ENCODE data around the gene AKR7A2. TPM values are rescaled to one million over a fixed set of nuclear protein-coding genes. Genes with fewer than 3 reads are reported as not detected.

The AKR7A2 gene
- total and polyA plus RNA-seq, 2 donors (not counting 1 experiment from before 2014, with no cell fraction given): 31.3 to 63.6 TPM

GRCh38 chr1:19337289-19337688, 25.3 kb upstream of the AKR7A2 start:
- no peaks in the 10 kb centered on the region for H3K9me3 ChIP-seq (ENCODE audit: control insufficient read depth, insufficient read depth, low read depth, low read length)
- no peaks in the 10 kb centered on the region for H3K27me3 ChIP-seq (ENCODE audit: control insufficient read depth, insufficient read depth, low read length)
- H3K36me3 ChIP-seq (ENCODE audit: control insufficient read depth, insufficient read depth, low read length): peaks cover 16% of the 10 kb centered on the region
- H3K4me3 ChIP-seq (replicated peaks in 1 of 4; ENCODE audit: control extremely low read depth in 1 of 4, insufficient read depth in 1 of 4, low read depth in 3 of 4, low read length in 4 of 4): no peak overlapping the region
- H3K4me1 ChIP-seq (ENCODE audit: control insufficient read depth, extremely low read depth, insufficient read depth, low read length): peaks cover 7% of the 10 kb centered on the region
- H3K79me2 ChIP-seq (ENCODE audit: control insufficient read depth, insufficient read depth, low read length): no peaks in the 10 kb centered on the region
- no peak overlapping the region for H3K9ac ChIP-seq (ENCODE audit: insufficient read depth, low read length)
- H2AFZ ChIP-seq (ENCODE audit: low read length): no peak overlapping the region
- H3K4me2 ChIP-seq (ENCODE audit: extremely low read depth, insufficient read depth, low read length): no peak overlapping the region
- DNase-seq (ENCODE audit: low read depth in 2 of 2): peak in 1 of 2 donors; percentile 36
- no peak for TF ChIP-seq EZH2 (IDR thresholded peaks at IDR 0.05; ENCODE audit: low read length, missing control alignments)
- TF ChIP-seq, protein P1, sequence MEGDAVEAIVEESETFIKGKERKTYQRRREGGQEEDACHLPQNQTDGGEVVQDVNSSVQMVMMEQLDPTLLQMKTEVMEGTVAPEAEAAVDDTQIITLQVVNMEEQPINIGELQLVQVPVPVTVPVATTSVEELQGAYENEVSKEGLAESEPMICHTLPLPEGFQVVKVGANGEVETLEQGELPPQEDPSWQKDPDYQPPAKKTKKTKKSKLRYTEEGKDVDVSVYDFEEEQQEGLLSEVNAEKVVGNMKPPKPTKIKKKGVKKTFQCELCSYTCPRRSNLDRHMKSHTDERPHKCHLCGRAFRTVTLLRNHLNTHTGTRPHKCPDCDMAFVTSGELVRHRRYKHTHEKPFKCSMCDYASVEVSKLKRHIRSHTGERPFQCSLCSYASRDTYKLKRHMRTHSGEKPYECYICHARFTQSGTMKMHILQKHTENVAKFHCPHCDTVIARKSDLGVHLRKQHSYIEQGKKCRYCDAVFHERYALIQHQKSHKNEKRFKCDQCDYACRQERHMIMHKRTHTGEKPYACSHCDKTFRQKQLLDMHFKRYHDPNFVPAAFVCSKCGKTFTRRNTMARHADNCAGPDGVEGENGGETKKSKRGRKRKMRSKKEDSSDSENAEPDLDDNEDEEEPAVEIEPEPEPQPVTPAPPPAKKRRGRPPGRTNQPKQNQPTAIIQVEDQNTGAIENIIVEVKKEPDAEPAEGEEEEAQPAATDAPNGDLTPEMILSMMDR (conservative IDR thresholded peaks at IDR 0.05 in 1 of 2, IDR thresholded peaks at IDR 0.05 in 1 of 2; ENCODE audit: low read depth in 1 of 2, low read length in 2 of 2): no peak
- H3K27ac ChIP-seq (ENCODE audit: insufficient read depth, low read length): no peak overlapping the region
- H4K20me1 ChIP-seq (ENCODE audit: control insufficient read depth, extremely low read depth, insufficient read depth, low read length): no peaks in the 10 kb centered on the region

- no peak overlapping the region for H3K9ac ChIP-seq (ENCODE audit: insufficient read depth, low read length)
- H3K4me1 ChIP-seq (ENCODE audit: control insufficient read depth, extremely low read depth, insufficient read depth, low read length): peaks cover under 1% of the 10 kb centered on the region
- TF ChIP-seq, protein P1 (conservative IDR thresholded peaks at IDR 0.05 in 1 of 2, IDR thresholded peaks at IDR 0.05 in 1 of 2; ENCODE audit: low read depth in 1 of 2, low read length in 2 of 2): no peak
- no peak for TF ChIP-seq EZH2 (IDR thresholded peaks at IDR 0.05; ENCODE audit: low read length, missing control alignments)
- no peaks in the 10 kb centered on the region for H3K9me3 ChIP-seq (ENCODE audit: control insufficient read depth, insufficient read depth, low read depth, low read length)
- H3K27ac ChIP-seq (ENCODE audit: insufficient read depth, low read length): no peak overlapping the region
- peaks cover 13% of the 10 kb centered on the region for H3K36me3 ChIP-seq (ENCODE audit: control insufficient read depth, insufficient read depth, low read length)
- no peak overlapping the region for H3K4me3 ChIP-seq (replicated peaks in 1 of 4; ENCODE audit: control extremely low read depth in 1 of 4, insufficient read depth in 1 of 4, low read depth in 3 of 4, low read length in 4 of 4)
- no peaks in the 10 kb centered on the region for H3K27me3 ChIP-seq (ENCODE audit: control insufficient read depth, insufficient read depth, low read length)
- H3K4me2 ChIP-seq (ENCODE audit: extremely low read depth, insufficient read depth, low read length): no peak overlapping the region
- no peaks in the 10 kb centered on the region for H4K20me1 ChIP-seq (ENCODE audit: control insufficient read depth, extremely low read depth, insufficient read depth, low read length)
- H3K79me2 ChIP-seq (ENCODE audit: control insufficient read depth, insufficient read depth, low read length): no peaks in the 10 kb centered on the region
- DNase-seq (ENCODE audit: low read depth in 2 of 2): peak in 1 of 2 donors; percentile 55
- no peak overlapping the region for H2AFZ ChIP-seq (ENCODE audit: low read length)
Measured at GRCh38 chr1:19336543-19336942, 24.6 kb upstream of the AKR7A2 start.

DNA sequence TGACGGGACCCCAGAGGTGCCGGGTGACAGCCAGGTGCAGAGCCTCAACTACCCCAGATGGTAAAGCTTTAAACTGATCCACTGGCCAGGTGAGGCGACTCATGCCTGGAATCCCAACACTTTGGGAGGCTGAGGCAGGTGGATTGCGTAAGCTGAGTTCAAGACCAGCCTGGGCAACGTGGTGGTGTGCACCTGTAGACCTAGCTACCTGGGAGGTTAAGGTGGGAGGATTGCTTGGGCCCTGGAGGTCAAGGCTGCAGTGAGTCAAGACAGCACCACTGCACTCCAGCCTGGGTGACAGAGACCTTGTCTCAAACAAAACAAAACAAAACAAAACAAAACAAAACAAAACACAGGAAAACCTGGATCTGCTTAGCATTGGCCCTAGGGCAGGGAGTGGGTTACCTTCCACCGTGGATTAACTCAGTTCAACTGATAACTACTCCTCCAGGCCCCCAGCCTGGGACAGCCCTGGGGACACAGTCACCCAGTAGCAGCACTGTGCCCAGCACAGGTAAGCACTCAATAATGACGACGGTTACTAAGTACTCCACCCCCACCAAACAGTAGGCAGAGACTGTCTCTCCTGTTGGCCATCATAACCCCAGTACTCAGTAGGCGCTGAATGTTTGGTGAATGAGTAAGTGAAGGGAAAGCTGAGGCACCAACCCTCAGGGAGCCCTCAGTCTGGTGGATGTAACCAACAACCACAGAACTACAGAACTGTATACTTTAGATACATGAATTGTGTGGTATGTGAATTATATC, 21.8 kb upstream of the AKR7A2 start:
- Histone ChIP-seq H3K9me3 (ENCODE audit: control insufficient read depth, insufficient read depth, low read depth, low read length) (no peaks in the 10 kb centered on the region), H3K4me1 (ENCODE audit: control insufficient read depth, extremely low read depth, insufficient read depth, low read length) (no peaks in the 10 kb centered on the region), H3K79me2 (ENCODE audit: control insufficient read depth, insufficient read depth, low read length) (no peaks in the 10 kb centered on the region), H3K36me3 (ENCODE audit: control insufficient read depth, insufficient read depth, low read length) (peaks cover 8% of the 10 kb centered on the region), H3K4me3 (replicated peaks in 1 of 4; ENCODE audit: control extremely low read depth in 1 of 4, insufficient read depth in 1 of 4, low read depth in 3 of 4, low read length in 4 of 4) (no peak overlapping the region), H3K27ac (ENCODE audit: insufficient read depth, low read length) (no peak overlapping the region), H3K4me2 (ENCODE audit: extremely low read depth, insufficient read depth, low read length) (no peak overlapping the region), H4K20me1 (ENCODE audit: control insufficient read depth, extremely low read depth, insufficient read depth, low read length) (no peaks in the 10 kb centered on the region), H3K9ac (ENCODE audit: insufficient read depth, low read length) (no peak overlapping the region), H2AFZ (ENCODE audit: low read length) (no peak overlapping the region), H3K27me3 (ENCODE audit: control insufficient read depth, insufficient read depth, low read length) (no peaks in the 10 kb centered on the region)
- peak in 1 of 2 donors; percentile 20 for DNase-seq (ENCODE audit: low read depth in 2 of 2)
- TF ChIP-seq, protein P1 (conservative IDR thresholded peaks at IDR 0.05 in 1 of 2, IDR thresholded peaks at IDR 0.05 in 1 of 2; ENCODE audit: low read depth in 1 of 2, low read length in 2 of 2): no peak
- TF ChIP-seq EZH2 (IDR thresholded peaks at IDR 0.05; ENCODE audit: low read length, missing control alignments): no peak

Data from fibroblast of lung (primary cell).